IMR-90 (cell line): Measurements from ENCODE around the gene ADAMTS14. TPM values are rescaled to one million over a fixed set of nuclear protein-coding genes. Genes with fewer than 3 reads are reported as not detected.

Experiments used
- ATAC-seq: fragments of 200-7000 bp; cut with Tn5 transposase; 2 replicates; pipeline ENCODE4 v1.9.1; 2020; ENCODE audit warnings: low read depth, mild to moderate bottlenecking, moderate library complexity
- BruUV-seq: library from RNA; stranded (reverse); fragments of 400-500 nt; replicated peaks from 2 replicates; lab custom pipeline; 2021; lab: Mats Ljungman, UMichigan
- CTCF ChIA-PET: fragments of 300-600 bp; formaldehyde crosslinking; extraction: SDS; loops from one replicate; lab custom pipeline; 2021; ENCODE audit warnings: antibody characterized with exemption; lab: Yijun Ruan, JAX
- POLR2A ChIA-PET: fragments of 300-600 bp; sonication (Branson Sonifier 250); formaldehyde crosslinking; loops from one replicate; lab custom pipeline; 2022; ENCODE audit warnings: antibody characterized with exemption; ENCODE audit not compliant: unreplicated experiment; lab: Charles Lee
- DNase-seq: peaks from one replicate; pipeline ENCODE4 v3.0.0; 2013
- H2AFZ ChIP-seq: replicated peaks from 2 replicates; pipeline ENCODE3; 2013; ENCODE audit warnings: low read length, mild to moderate bottlenecking; ENCODE audit not compliant: poor library complexity
- H2AK5ac ChIP-seq: 2 replicates; pipeline ENCODE4 v1.6.1; 2013; ENCODE audit warnings: low read depth, low read length, inconsistent platforms
- H2AK9ac ChIP-seq: replicated peaks from 2 replicates; pipeline ENCODE3; 2013; ENCODE audit warnings: mild to moderate bottlenecking, low read depth, low read length, moderate library complexity; ENCODE audit not compliant: poor library complexity
- H2BK120ac ChIP-seq: 2 replicates; pipeline ENCODE4 v1.6.1; 2013; ENCODE audit warnings: low read depth, low read length, inconsistent platforms
- H2BK15ac ChIP-seq: 3 replicates; pipeline ENCODE4 v1.6.1; 2013; ENCODE audit warnings: low read depth, low read length, inconsistent platforms
- H2BK20ac ChIP-seq: 2 replicates; pipeline ENCODE4 v1.6.1; 2013; ENCODE audit warnings: low read depth, mild to moderate bottlenecking, inconsistent platforms, low read length, moderate library complexity
- H2BK5ac ChIP-seq: 2 replicates; pipeline ENCODE4 v1.6.1; 2013; ENCODE audit warnings: mild to moderate bottlenecking, low read depth, low read length, inconsistent platforms; ENCODE audit not compliant: poor library complexity, severe bottlenecking
- H3K14ac ChIP-seq: replicated peaks from 2 replicates; pipeline ENCODE4 v1.6.1; 2013; ENCODE audit warnings: low read depth, low read length, inconsistent platforms
- H3K18ac ChIP-seq: 2 replicates; pipeline ENCODE4 v1.6.1; 2013; ENCODE audit warnings: low read depth, low read length, control low read depth
- H3K23ac ChIP-seq: 2 replicates; pipeline ENCODE4 v1.6.1; 2013; ENCODE audit warnings: low read depth, low read length, inconsistent platforms
- H3K27ac ChIP-seq: 2 replicates; pipeline ENCODE4 v1.5.1; 2013; ENCODE audit warnings: mild to moderate bottlenecking, control low read depth, low read length; ENCODE audit not compliant: insufficient read depth
- H3K27me3 ChIP-seq: 2 replicates; pipeline ENCODE4 v1.6.1; 2013; ENCODE audit warnings: low read length; ENCODE audit not compliant: control insufficient read depth, insufficient read depth
- H3K36me3 ChIP-seq: 2 replicates; pipeline ENCODE4 v1.6.1; 2013; ENCODE audit warnings: low read length, mixed read lengths; ENCODE audit not compliant: control insufficient read depth, insufficient read depth
- H3K4ac ChIP-seq: 2 replicates; pipeline ENCODE4 v1.6.1; 2013; ENCODE audit warnings: low read depth, low read length, inconsistent platforms
- H3K4me1 ChIP-seq: 2 replicates; pipeline ENCODE4 v1.6.1; 2013; ENCODE audit warnings: low read length, mixed read lengths; ENCODE audit not compliant: control insufficient read depth, insufficient read depth
- H3K4me2 ChIP-seq: 2 replicates; pipeline ENCODE4 v1.6.1; 2013; ENCODE audit warnings: low read depth, mild to moderate bottlenecking, control low read depth, low read length, moderate library complexity
- H3K4me3 ChIP-seq: 2 replicates; pipeline ENCODE4 v1.5.1; 2013; ENCODE audit warnings: low read depth, mild to moderate bottlenecking, control low read depth, low read length, moderate library complexity; ENCODE audit not compliant: insufficient read depth
- H3K56ac ChIP-seq: 2 replicates; pipeline ENCODE4 v1.6.1; 2013; ENCODE audit warnings: low read length, inconsistent platforms; ENCODE audit not compliant: insufficient read depth; ENCODE audit errors: extremely low read depth
- H3K79me1 ChIP-seq, 2 experiments: 2 replicates each; pipeline ENCODE4 v1.6.1; 2013; ENCODE audit warnings: low read length in 2 of 2, inconsistent platforms in 1 of 2, low read depth in 1 of 2
- H3K9ac ChIP-seq: 2 replicates; pipeline ENCODE4 v1.6.1; 2013; ENCODE audit warnings: low read depth, low read length, control low read depth
- H3K9me1 ChIP-seq: 2 replicates; pipeline ENCODE4 v1.6.1; 2013; ENCODE audit warnings: low read length, inconsistent platforms; ENCODE audit not compliant: insufficient read depth
- H3K9me3 ChIP-seq: 2 replicates; pipeline ENCODE4 v1.6.1; 2013; ENCODE audit warnings: low read length; ENCODE audit not compliant: control insufficient read depth, insufficient read depth
- H4K20me1 ChIP-seq: 2 replicates; pipeline ENCODE4 v1.6.1; 2013; ENCODE audit warnings: low read length, inconsistent platforms; ENCODE audit not compliant: insufficient read depth
- H4K5ac ChIP-seq: 2 replicates; pipeline ENCODE4 v1.6.1; 2013; ENCODE audit warnings: mild to moderate bottlenecking, low read depth, low read length, control low read depth
- H4K8ac ChIP-seq, 2 experiments: 2 replicates each; pipeline ENCODE4 v1.6.1; 2013; ENCODE audit warnings: low read depth in 2 of 2, low read length in 2 of 2, control low read depth in 1 of 2, inconsistent platforms in 1 of 2
- H4K91ac ChIP-seq: 2 replicates; pipeline ENCODE4 v1.6.1; 2013; ENCODE audit warnings: low read depth, low read length, inconsistent platforms; ENCODE audit not compliant: insufficient read depth
- CEBPB ChIP-seq: IDR thresholded peaks from 2 replicates; pipeline ENCODE4 v1.6.1; 2012; ENCODE audit warnings: low read depth, low read length, improper control_type of control experiment
- CHD1 ChIP-seq: IDR thresholded peaks from 2 replicates; pipeline ENCODE4 v1.6.1; 2012; ENCODE audit warnings: low read depth, low read length, improper control_type of control experiment
- FOS ChIP-seq: fragments of 150-350 bp; IDR thresholded peaks from 2 replicates; pipeline ENCODE4 v1.6.1; 2016; ENCODE audit warnings: low read depth, low read length
- MAFK ChIP-seq: IDR thresholded peaks from 2 replicates; pipeline ENCODE4 v1.6.1; 2012; ENCODE audit warnings: low read depth, low read length, improper control_type of control experiment
- MAZ ChIP-seq: IDR thresholded peaks from 2 replicates; pipeline ENCODE4 v1.6.1; 2012; ENCODE audit warnings: low read depth, mild to moderate bottlenecking, low read length, improper control_type of control experiment, moderate library complexity, borderline replicate concordance
- MXI1 ChIP-seq: IDR thresholded peaks from 2 replicates; pipeline ENCODE4 v1.6.1; 2012; ENCODE audit warnings: low read depth, mild to moderate bottlenecking, low read length, moderate library complexity, borderline replicate concordance
- NFE2L2 ChIP-seq: fragments of 150-350 bp; IDR thresholded peaks from 2 replicates; pipeline ENCODE4 v1.6.1; 2016; ENCODE audit warnings: low read depth, mild to moderate bottlenecking, low read length
- POLR2A ChIP-seq: IDR thresholded peaks from 2 replicates; pipeline ENCODE4 v1.6.1; 2012; ENCODE audit warnings: mild to moderate bottlenecking, low read depth, low read length
- RAD21 ChIP-seq: IDR thresholded peaks from 2 replicates; pipeline ENCODE4 v1.6.1; 2012; ENCODE audit warnings: low read length, improper control_type of control experiment
- RCOR1 ChIP-seq: IDR thresholded peaks from 2 replicates; pipeline ENCODE4 v1.6.1; 2012; ENCODE audit warnings: mild to moderate bottlenecking, low read length, improper control_type of control experiment; ENCODE audit not compliant: insufficient replicate concordance
- RFX5 ChIP-seq: IDR thresholded peaks from 2 replicates; pipeline ENCODE4 v1.8.0; 2012; ENCODE audit warnings: low read depth, mild to moderate bottlenecking, low read length, moderate library complexity
- SMC3 ChIP-seq: fragments of 150-350 bp; IDR thresholded peaks from 2 replicates; pipeline ENCODE4 v1.6.1; 2016; ENCODE audit warnings: low read depth, mild to moderate bottlenecking, antibody characterized with exemption, low read length, moderate library complexity
- WGBS, 2 experiments: methylation state at CpG; one replicate each; pipeline versions ENCODE4 v1.1.5 to v1.1.7; 2013; ENCODE audit warnings: missing lambda C conversion rate in 2 of 2; ENCODE audit not compliant: insufficient read length in 1 of 2; ENCODE audit errors: extremely low coverage in 2 of 2; 5-methylcytosine and 5-hydroxymethylcytosine counted together
- dilution Hi-C: fragments of 300-500 bp; cut with HindIII; formaldehyde crosslinking; loops from one replicate; pipeline ENCODE4 v1.14.3; 2018; ENCODE audit warnings: low sequenced_read_pairs; ENCODE audit not compliant: unreplicated experiment
- in situ Hi-C: fragments of 300-500 bp; cut with MboI; formaldehyde crosslinking; loops from 3 replicates; pipeline ENCODE4 v1.14.3; 2019; ENCODE audit warnings: low sequenced_read_pairs, inconsistent platforms, mixed read lengths
- intact Hi-C: fragments of 100-400 bp; cut with micrococcal nuclease; formaldehyde crosslinking; loops from 2 replicates; pipeline ENCODE4 v1.10.0; 2022
- polyA plus RNA-seq, 3 experiments: library from polyadenylated mRNA; depleted of rRNA; stranded (reverse); fragments of >200 nt; gene quantifications; 2 replicates each; pipeline ENCODE4 v1.2.3, GENCODE V29; 2012; ENCODE audit warnings: low replicate concordance in 1 of 3
- total RNA-seq: library from RNA; depleted of rRNA; stranded (reverse); fragments of >200 nt; gene quantifications from 2 replicates; pipeline ENCODE4 v1.2.3, GENCODE V29; 2012
- TF ChIP-seq, protein P1 (sequence below): fragments of 150-350 bp; IDR thresholded peaks from 2 replicates; pipeline ENCODE4 v1.6.1; 2017; ENCODE audit warnings: mild to moderate bottlenecking, antibody characterized with exemption, low read length, low read depth
- TF ChIP-seq, protein P2 (sequence below): fragments of 150-350 bp; IDR thresholded peaks from 2 replicates; pipeline ENCODE4 v1.6.1; 2016; ENCODE audit warnings: low read depth, mild to moderate bottlenecking, low read length, moderate library complexity, borderline replicate concordance
- TF ChIP-seq, protein P3 (sequence below): conservative IDR thresholded peaks from 2 replicates; pipeline ENCODE4 v1.5.1; 2012; ENCODE audit warnings: mild to moderate bottlenecking, low read depth, low read length, improper control_type of control experiment

The ADAMTS14 gene
- total and polyA plus RNA-seq, 2 of the 4 experiments (the other 2 are of a cell fraction), result under 0.01 to 0.31 TPM

DNA sequence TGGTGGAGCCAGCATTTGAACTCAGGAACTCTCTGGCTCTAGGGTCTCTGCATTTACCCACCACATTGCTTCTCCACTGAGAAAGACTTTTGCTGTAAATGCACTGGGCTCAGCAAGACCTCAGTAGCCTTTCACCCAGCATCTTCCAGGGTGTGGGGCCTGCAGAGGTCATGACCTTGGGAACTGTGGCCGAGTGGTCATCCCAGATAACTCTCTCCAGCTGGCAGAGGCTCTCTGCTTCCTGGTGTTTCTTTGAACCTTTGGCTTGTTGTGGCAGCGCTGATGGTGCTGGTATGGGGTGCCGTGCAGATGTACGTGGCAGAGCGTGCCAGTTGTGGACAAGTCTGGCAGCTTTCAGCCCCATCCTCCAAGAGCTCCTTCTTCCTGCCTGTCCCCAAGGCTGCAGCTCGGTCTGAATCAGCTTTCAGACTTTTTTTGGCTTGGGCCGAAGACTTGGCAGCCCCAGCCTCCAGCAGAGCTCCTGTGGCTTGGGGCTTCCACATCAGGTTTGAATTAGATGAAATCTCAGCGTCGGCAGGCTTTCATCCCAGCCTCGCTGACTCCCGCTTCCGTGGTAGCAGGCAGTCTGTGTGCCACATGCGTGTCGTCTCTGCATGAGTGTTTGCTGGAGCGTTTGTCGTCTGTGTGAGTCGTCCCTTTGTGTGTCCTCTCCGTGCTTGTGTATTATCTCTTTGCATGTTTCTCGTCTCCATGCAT is 21.5 kb downstream of the ADAMTS14 start:
- Histone ChIP-seq H3K9me1 (peaks cover 5% of the 10 kb centered on the region), H3K18ac (no peak overlapping the region), H2BK15ac (no peak overlapping the region), H3K4me1 (peaks cover 14% of the 10 kb centered on the region; the same call in 1 of the 2 replicates), H2BK120ac (no peak overlapping the region), H4K20me1 (no peaks in the 10 kb centered on the region), H2BK5ac (no peak overlapping the region), H2AFZ (no peak overlapping the region), H3K14ac (0 out of 2 replicates have a peak overlapping the region, but pooled peaks have one; percentile 9), H2AK9ac (peak overlapping the region; percentile 51), H3K56ac (no peak overlapping the region), H4K5ac (no peak overlapping the region; the same call in 1 of the 2 replicates), H2AK5ac (no peak overlapping the region), H3K4ac (no peak overlapping the region), H3K9me3 (no peaks in the 10 kb centered on the region), H3K9ac (no peak overlapping the region), H3K4me2 (peak overlapping the region; percentile 50; the same call in 1 of the 2 replicates), H3K27ac (no peak overlapping the region), H3K4me3 (no peak overlapping the region), H2BK20ac (no peak overlapping the region), H3K23ac (no peak overlapping the region), H3K27me3 (peaks cover 37% of the 10 kb centered on the region), H4K8ac (no peak overlapping the region), H4K91ac (no peak overlapping the region), H3K36me3 (no peaks in the 10 kb centered on the region), H3K79me1 (no peaks in the 10 kb centered on the region)
- dilution Hi-C loops (no loop called here), in situ Hi-C loops (no loop called here), intact Hi-C loops (no loop called here)
- ATAC-seq (peak; percentile 58), DNase-seq (peak; percentile 58)
- no TSS peak for BruUV-seq
- ChIA-PET CTCF (no interaction called here), POLR2A (no interaction called here)
- 0% methylated on average over 2 of the region's 19 CpGs; no CpG with 5 or more reads in 1 of the 2 experiments for WGBS, 2 experiments
- TF ChIP-seq, protein P1, sequence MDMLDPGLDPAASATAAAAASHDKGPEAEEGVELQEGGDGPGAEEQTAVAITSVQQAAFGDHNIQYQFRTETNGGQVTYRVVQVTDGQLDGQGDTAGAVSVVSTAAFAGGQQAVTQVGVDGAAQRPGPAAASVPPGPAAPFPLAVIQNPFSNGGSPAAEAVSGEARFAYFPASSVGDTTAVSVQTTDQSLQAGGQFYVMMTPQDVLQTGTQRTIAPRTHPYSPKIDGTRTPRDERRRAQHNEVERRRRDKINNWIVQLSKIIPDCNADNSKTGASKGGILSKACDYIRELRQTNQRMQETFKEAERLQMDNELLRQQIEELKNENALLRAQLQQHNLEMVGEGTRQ, result no peak
- TF ChIP-seq NFE2L2 (no peak), POLR2A (no peak), MXI1 (no peak), RFX5 (no peak), SMC3 (no peak), RCOR1 (no peak), CEBPB (no peak), CHD1 (no peak), FOS (no peak), MAFK (no peak), RAD21 (no peak), MAZ (no peak)
- TF ChIP-seq, protein P2, sequence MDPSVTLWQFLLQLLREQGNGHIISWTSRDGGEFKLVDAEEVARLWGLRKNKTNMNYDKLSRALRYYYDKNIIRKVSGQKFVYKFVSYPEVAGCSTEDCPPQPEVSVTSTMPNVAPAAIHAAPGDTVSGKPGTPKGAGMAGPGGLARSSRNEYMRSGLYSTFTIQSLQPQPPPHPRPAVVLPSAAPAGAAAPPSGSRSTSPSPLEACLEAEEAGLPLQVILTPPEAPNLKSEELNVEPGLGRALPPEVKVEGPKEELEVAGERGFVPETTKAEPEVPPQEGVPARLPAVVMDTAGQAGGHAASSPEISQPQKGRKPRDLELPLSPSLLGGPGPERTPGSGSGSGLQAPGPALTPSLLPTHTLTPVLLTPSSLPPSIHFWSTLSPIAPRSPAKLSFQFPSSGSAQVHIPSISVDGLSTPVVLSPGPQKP, result no peak
- TF ChIP-seq, protein P3, sequence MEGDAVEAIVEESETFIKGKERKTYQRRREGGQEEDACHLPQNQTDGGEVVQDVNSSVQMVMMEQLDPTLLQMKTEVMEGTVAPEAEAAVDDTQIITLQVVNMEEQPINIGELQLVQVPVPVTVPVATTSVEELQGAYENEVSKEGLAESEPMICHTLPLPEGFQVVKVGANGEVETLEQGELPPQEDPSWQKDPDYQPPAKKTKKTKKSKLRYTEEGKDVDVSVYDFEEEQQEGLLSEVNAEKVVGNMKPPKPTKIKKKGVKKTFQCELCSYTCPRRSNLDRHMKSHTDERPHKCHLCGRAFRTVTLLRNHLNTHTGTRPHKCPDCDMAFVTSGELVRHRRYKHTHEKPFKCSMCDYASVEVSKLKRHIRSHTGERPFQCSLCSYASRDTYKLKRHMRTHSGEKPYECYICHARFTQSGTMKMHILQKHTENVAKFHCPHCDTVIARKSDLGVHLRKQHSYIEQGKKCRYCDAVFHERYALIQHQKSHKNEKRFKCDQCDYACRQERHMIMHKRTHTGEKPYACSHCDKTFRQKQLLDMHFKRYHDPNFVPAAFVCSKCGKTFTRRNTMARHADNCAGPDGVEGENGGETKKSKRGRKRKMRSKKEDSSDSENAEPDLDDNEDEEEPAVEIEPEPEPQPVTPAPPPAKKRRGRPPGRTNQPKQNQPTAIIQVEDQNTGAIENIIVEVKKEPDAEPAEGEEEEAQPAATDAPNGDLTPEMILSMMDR, result no peak
